DOHH2 (cell line): Measurements from ENCODE around the gene S100Z.
"Not testable (repeated sequence)": the region's sequence is repeated elsewhere in the genome, so short reads cannot be mapped to it uniquely, and the experiment has no call there.

Experiments used
- H3F3A ChIP-seq: fragments of 200-600 bp; sonication (generic), shearing (Covaris generic); 2 replicates; pipeline ENCODE4 v1.6.0; 2016; ENCODE audit warnings: antibody characterized with exemption, mild to moderate bottlenecking; ENCODE audit not compliant: control insufficient read depth, insufficient read depth
- H3K27ac ChIP-seq: fragments of 200-600 bp; sonication (generic); 2 replicates; pipeline ENCODE4 v1.5.1; 2014; ENCODE audit warnings: low read depth, mild to moderate bottlenecking, low read length, moderate library complexity
- H3K27me3 ChIP-seq: fragments of 200-600 bp; sonication (generic); 2 replicates; pipeline ENCODE4 v1.6.1; 2014; ENCODE audit warnings: mild to moderate bottlenecking, low read length, mixed read lengths; ENCODE audit not compliant: control insufficient read depth
- H3K36me3 ChIP-seq: fragments of 200-600 bp; sonication (generic); 2 replicates; pipeline ENCODE4 v1.6.1; 2014; ENCODE audit warnings: mild to moderate bottlenecking, low read length, moderate library complexity, mixed read lengths; ENCODE audit not compliant: control insufficient read depth
- H3K4me1 ChIP-seq: fragments of 200-600 bp; sonication (generic); 2 replicates; pipeline ENCODE4 v1.6.1; 2014; ENCODE audit warnings: mild to moderate bottlenecking, low read length, mixed read lengths; ENCODE audit not compliant: control insufficient read depth
- H3K4me2 ChIP-seq: fragments of 200-600 bp; sonication (generic); 2 replicates; pipeline ENCODE4 v1.6.0; 2014; ENCODE audit warnings: mild to moderate bottlenecking, low read length, moderate library complexity
- H3K4me3 ChIP-seq: fragments of 200-600 bp; sonication (generic); 2 replicates; pipeline ENCODE4 v1.5.1; 2014; ENCODE audit warnings: mild to moderate bottlenecking, low read length, mixed read lengths
- H3K79me2 ChIP-seq: fragments of 200-600 bp; sonication (generic); 2 replicates; pipeline ENCODE4 v1.6.1; 2014; ENCODE audit warnings: mild to moderate bottlenecking, low read length, mixed read lengths; ENCODE audit not compliant: control insufficient read depth
- H3K9me2 ChIP-seq: fragments of 200-600 bp; sonication (generic); replicated peaks from 2 replicates; pipeline ENCODE4 v1.6.1; 2014; ENCODE audit warnings: mild to moderate bottlenecking, low read length, mixed read lengths; ENCODE audit not compliant: control insufficient read depth
- H3K9me3 ChIP-seq: fragments of 200-600 bp; sonication (generic); 2 replicates; pipeline ENCODE4 v1.6.1; 2014; ENCODE audit warnings: antibody characterized with exemption, low read length, mixed read lengths; ENCODE audit not compliant: control insufficient read depth, insufficient read depth
- H4K20me1 ChIP-seq: fragments of 200-600 bp; sonication (generic); 2 replicates; pipeline ENCODE4 v1.6.0; 2014; ENCODE audit warnings: low read depth, mild to moderate bottlenecking, antibody characterized with exemption, low read length, moderate library complexity; ENCODE audit not compliant: control insufficient read depth, insufficient read depth
- CTCF ChIP-seq: fragments of 200-600 bp; sonication (generic); IDR thresholded peaks from one replicate; pipeline ENCODE4 v1.5.1; 2014; ENCODE audit warnings: antibody characterized with exemption, mild to moderate bottlenecking, low read depth, low read length; ENCODE audit not compliant: poor library complexity, severe bottlenecking
- EZH2phosphoT487 ChIP-seq: fragments of 200-600 bp; sonication (generic); IDR thresholded peaks from 2 replicates; pipeline ENCODE4 v1.6.1; 2017; ENCODE audit warnings: borderline replicate concordance, mild to moderate bottlenecking, antibody characterized with exemption, low read length, moderate library complexity, mixed read lengths

Gene S100Z

GRCh38 chr5:76810236-76810635 is 39.6 kb upstream of the S100Z start:
- Histone ChIP-seq H4K20me1 (no peaks in the 10 kb centered on the region), H3K79me2 (no peaks in the 10 kb centered on the region), H3K36me3 (no peaks in the 10 kb centered on the region), H3K9me2 (no peaks in the 10 kb centered on the region), H3K4me2 (no peak overlapping the region), H3K4me3 (no peak overlapping the region), H3F3A (no peaks in the 10 kb centered on the region), H3K4me1 (no peaks in the 10 kb centered on the region), H3K27ac (no peak overlapping the region), H3K27me3 (no peaks in the 10 kb centered on the region), H3K9me3 (no peaks in the 10 kb centered on the region)
- TF ChIP-seq EZH2phosphoT487 (no peak), CTCF (no peak)

GRCh38 chr5:76811214-76811613 is 38.6 kb upstream of the S100Z start:
- TF ChIP-seq EZH2phosphoT487 (no peak), CTCF (no peak)
- H3K79me2 ChIP-seq, result no peaks in the 10 kb centered on the region
- H3K27me3 ChIP-seq, result no peaks in the 10 kb centered on the region; the same call in 1 of the 2 replicates
- H3K4me2 ChIP-seq, result no peak overlapping the region
- H3K9me3 ChIP-seq, result no peaks in the 10 kb centered on the region
- no peaks in the 10 kb centered on the region for H3K36me3 ChIP-seq
- no peaks in the 10 kb centered on the region for H3K4me1 ChIP-seq
- no peak overlapping the region for H3K27ac ChIP-seq
- H3K9me2 ChIP-seq, result no peaks in the 10 kb centered on the region
- H4K20me1 ChIP-seq, result no peaks in the 10 kb centered on the region
- no peak overlapping the region for H3K4me3 ChIP-seq
- H3F3A ChIP-seq, result no peaks in the 10 kb centered on the region

GRCh38 chr5:76812209-76812608 is 37.6 kb upstream of the S100Z start:
- not testable (repeated sequence) for H3K27ac ChIP-seq, H3K4me3 ChIP-seq, H3K9me3 ChIP-seq, H4K20me1 ChIP-seq, H3K36me3 ChIP-seq, H3F3A ChIP-seq, H3K4me2 ChIP-seq, H3K79me2 ChIP-seq, H3K27me3 ChIP-seq, H3K9me2 ChIP-seq, H3K4me1 ChIP-seq

- TF ChIP-seq CTCF, result no peak
- TF ChIP-seq EZH2phosphoT487, result no peak
- H3K4me1 ChIP-seq, result no peaks in the 10 kb centered on the region
- H3K27ac ChIP-seq, result no peak overlapping the region
- H3K27me3 ChIP-seq, result no peaks in the 10 kb centered on the region; the same call in 1 of the 2 replicates
- H3K4me2 ChIP-seq, result no peak overlapping the region
- no peaks in the 10 kb centered on the region for H3K9me2 ChIP-seq
- no peaks in the 10 kb centered on the region for H4K20me1 ChIP-seq
- no peak overlapping the region for H3K4me3 ChIP-seq
- no peaks in the 10 kb centered on the region for H3K9me3 ChIP-seq
- no peaks in the 10 kb centered on the region for H3K36me3 ChIP-seq
- no peaks in the 10 kb centered on the region for H3K79me2 ChIP-seq
- H3F3A ChIP-seq, result no peaks in the 10 kb centered on the region
Measured at GRCh38 chr5:76813982-76814562, 35.7 kb upstream of the S100Z start.
